ENCODE data around the gene HPN. TPM values are rescaled to one million over a fixed set of nuclear protein-coding genes. Genes with fewer than 3 reads are reported as not detected.

HPN gene
- total RNA-seq, 1 donor from 2014 or later, result not detected

GRCh38 chr19:35033067-35034004 is 8.2 kb upstream of the HPN start:
- Mint-ChIP-seq H3K4me1 (ENCODE audit: unreplicated experiment) (peaks cover 18% of the 10 kb centered on the region), H3K27ac (ENCODE audit: unreplicated experiment) (no peak overlapping the region), H3K27me3 (ENCODE audit: unreplicated experiment) (no peaks in the 10 kb centered on the region), H3K4me3 (ENCODE audit: unreplicated experiment) (no peak overlapping the region), H3K9me3 (ENCODE audit: unreplicated experiment) (no peaks in the 10 kb centered on the region), H3K36me3 (ENCODE audit: unreplicated experiment) (peaks cover 9% of the 10 kb centered on the region)
- TF ChIP-seq CTCF (IDR thresholded peaks at IDR 0.05), result no peak
- DNase-seq (ENCODE audit: extremely low spot score, unreplicated experiment), result no peak

- Mint-ChIP-seq H3K36me3 (ENCODE audit: unreplicated experiment) (peaks cover 9% of the 10 kb centered on the region), H3K4me1 (ENCODE audit: unreplicated experiment) (peaks cover 18% of the 10 kb centered on the region), H3K4me3 (ENCODE audit: unreplicated experiment) (no peak overlapping the region), H3K9me3 (ENCODE audit: unreplicated experiment) (no peaks in the 10 kb centered on the region), H3K27ac (ENCODE audit: unreplicated experiment) (no peak overlapping the region), H3K27me3 (ENCODE audit: unreplicated experiment) (no peaks in the 10 kb centered on the region)
- no peak for DNase-seq (ENCODE audit: extremely low spot score, unreplicated experiment)
- no peak for TF ChIP-seq CTCF (IDR thresholded peaks at IDR 0.05)
Measured at GRCh38 chr19:35034005-35034502, 7.5 kb upstream of the HPN start.

- no peak for TF ChIP-seq CTCF (IDR thresholded peaks at IDR 0.05)
- Mint-ChIP-seq H3K27ac (ENCODE audit: unreplicated experiment) (no peak overlapping the region), H3K4me1 (ENCODE audit: unreplicated experiment) (peaks cover 13% of the 10 kb centered on the region), H3K4me3 (ENCODE audit: unreplicated experiment) (no peak overlapping the region), H3K27me3 (ENCODE audit: unreplicated experiment) (no peaks in the 10 kb centered on the region), H3K36me3 (ENCODE audit: unreplicated experiment) (peaks cover 9% of the 10 kb centered on the region), H3K9me3 (ENCODE audit: unreplicated experiment) (no peaks in the 10 kb centered on the region)
- DNase-seq (ENCODE audit: extremely low spot score, unreplicated experiment), result no peak
Measured at GRCh38 chr19:35034588-35035382, 6.7 kb upstream of the HPN start.

GRCh38 chr19:35037716-35038622 is 3.6 kb upstream of the HPN start:
- Mint-ChIP-seq H3K36me3 (ENCODE audit: unreplicated experiment) (peaks cover 9% of the 10 kb centered on the region), H3K4me1 (ENCODE audit: unreplicated experiment) (peaks cover 9% of the 10 kb centered on the region), H3K27ac (ENCODE audit: unreplicated experiment) (no peak overlapping the region), H3K4me3 (ENCODE audit: unreplicated experiment) (no peak overlapping the region), H3K27me3 (ENCODE audit: unreplicated experiment) (no peaks in the 10 kb centered on the region), H3K9me3 (ENCODE audit: unreplicated experiment) (no peaks in the 10 kb centered on the region)
- no peak for TF ChIP-seq CTCF (IDR thresholded peaks at IDR 0.05)
- DNase-seq (ENCODE audit: extremely low spot score, unreplicated experiment), result no peak

Measured in osteocyte (in vitro differentiated cells).